ACC112 (cell line): ENCODE results near the gene CAMSAP1.

ENCODE experiments used
- H2AFZ ChIP-seq: fragments of 200-600 bp; sonication (generic); one replicate; pipeline ENCODE4 v1.6.0; 2017; ENCODE audit warnings: antibody characterized with exemption, low read length; ENCODE audit not compliant: unreplicated experiment
- H3K27ac ChIP-seq: fragments of 200-600 bp; sonication (generic); 2 replicates; pipeline ENCODE4 v1.5.1; 2014; ENCODE audit warnings: low read depth, mild to moderate bottlenecking, antibody characterized with exemption, low read length, moderate library complexity
- H3K27me3 ChIP-seq: fragments of 200-600 bp; sonication (generic); 2 replicates; pipeline ENCODE4 v1.6.1; 2014; ENCODE audit warnings: mild to moderate bottlenecking, antibody characterized with exemption, low read length, moderate library complexity, mixed read lengths; ENCODE audit not compliant: insufficient read depth
- H3K36me3 ChIP-seq: fragments of 200-600 bp; sonication (generic); 2 replicates; pipeline ENCODE4 v1.6.1; 2016; ENCODE audit warnings: mild to moderate bottlenecking, antibody characterized with exemption, low read length, moderate library complexity, mixed read lengths; ENCODE audit not compliant: insufficient read depth
- H3K4me1 ChIP-seq: fragments of 200-600 bp; sonication (generic); one replicate; pipeline ENCODE4 v1.6.1; 2016; ENCODE audit warnings: low read length, mixed read lengths; ENCODE audit not compliant: insufficient read depth, unreplicated experiment, control insufficient read depth
- H3K4me3 ChIP-seq: fragments of 200-600 bp; sonication (generic); 2 replicates; pipeline ENCODE4 v1.5.1; 2014; ENCODE audit warnings: mild to moderate bottlenecking, low read depth, low read length
- H3K79me2 ChIP-seq: fragments of 200-600 bp; sonication (generic); one replicate; pipeline ENCODE4 v1.6.0; 2016; ENCODE audit warnings: low read length; ENCODE audit not compliant: control insufficient read depth, unreplicated experiment, insufficient read depth

Gene CAMSAP1

GRCh38 chr9:135789838-135790291 lies 117.5 kb downstream of the CAMSAP1 start:
- Histone ChIP-seq H2AFZ (no peak overlapping the region), H3K4me3 (no peak overlapping the region), H3K36me3 (no peaks in the 10 kb centered on the region), H3K4me1 (no peaks in the 10 kb centered on the region), H3K27me3 (0 out of 2 replicates have a peak, but pooled peaks cover 15% of the 10 kb centered on the region), H3K79me2 (no peaks in the 10 kb centered on the region), H3K27ac (no peak overlapping the region)

- Histone ChIP-seq H3K36me3 (no peaks in the 10 kb centered on the region), H3K79me2 (no peaks in the 10 kb centered on the region), H3K27me3 (0 out of 2 replicates have a peak, but pooled peaks cover 11% of the 10 kb centered on the region), H3K27ac (no peak overlapping the region), H3K4me3 (no peak overlapping the region), H3K4me1 (no peaks in the 10 kb centered on the region), H2AFZ (no peak overlapping the region)
Measured at GRCh38 chr9:135788576-135789300, 118.6 kb downstream of the CAMSAP1 start.

- Histone ChIP-seq H3K4me1 (no peaks in the 10 kb centered on the region), H3K4me3 (no peak overlapping the region), H3K79me2 (no peaks in the 10 kb centered on the region), H2AFZ (no peak overlapping the region), H3K36me3 (no peaks in the 10 kb centered on the region), H3K27ac (no peak overlapping the region), H3K27me3 (0 out of 2 replicates have a peak, but pooled peaks cover 14% of the 10 kb centered on the region)
Measured at GRCh38 chr9:135787776-135788575, 119.4 kb downstream of the CAMSAP1 start.

- Histone ChIP-seq H3K4me3 (no peak overlapping the region), H3K79me2 (no peaks in the 10 kb centered on the region), H3K36me3 (no peaks in the 10 kb centered on the region), H3K27me3 (0 out of 2 replicates have a peak, but pooled peaks cover 14% of the 10 kb centered on the region), H3K4me1 (no peaks in the 10 kb centered on the region), H2AFZ (no peak overlapping the region), H3K27ac (no peak overlapping the region)
Measured at GRCh38 chr9:135787317-135787716, 120.0 kb downstream of the CAMSAP1 start.

GRCh38 chr9:135786146-135786690 lies 121.1 kb downstream of the CAMSAP1 start:
- H3K4me3 ChIP-seq, result no peak overlapping the region
- no peaks in the 10 kb centered on the region for H3K36me3 ChIP-seq
- no peak overlapping the region for H3K27ac ChIP-seq
- no peak overlapping the region for H2AFZ ChIP-seq
- no peaks in the 10 kb centered on the region for H3K79me2 ChIP-seq
- H3K27me3 ChIP-seq, result 0 out of 2 replicates have a peak, but pooled peaks cover 14% of the 10 kb centered on the region
- H3K4me1 ChIP-seq, result no peaks in the 10 kb centered on the region

DNA sequence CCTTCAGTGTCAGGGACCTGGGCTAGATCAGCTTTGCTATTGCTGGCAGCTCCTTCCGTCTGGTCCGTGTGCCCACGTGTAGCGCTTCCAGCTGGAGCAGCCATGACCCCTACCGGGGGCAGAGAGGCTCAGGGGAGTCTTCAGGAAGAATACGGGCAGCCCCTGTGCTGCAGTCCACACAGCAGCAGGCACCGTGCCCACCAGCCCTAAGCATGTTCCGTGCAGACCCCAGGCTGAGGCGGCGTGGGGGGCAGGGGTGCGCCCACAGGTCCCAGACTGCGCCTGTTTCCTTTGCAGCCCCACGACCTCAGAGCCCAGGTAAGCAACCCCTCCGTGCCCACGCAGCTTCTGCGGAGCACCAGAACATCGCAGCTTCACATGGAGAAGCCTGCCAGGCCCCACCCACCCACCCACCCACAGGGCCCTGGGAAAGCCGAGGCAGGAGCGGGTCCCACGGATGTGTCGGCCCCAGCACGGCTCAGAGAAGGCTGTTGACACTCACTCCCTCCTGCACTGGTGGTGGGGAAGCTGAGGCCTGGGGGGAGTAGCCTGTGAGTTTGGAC lies 122.3 kb downstream of the CAMSAP1 start:
- Histone ChIP-seq H2AFZ (no peak overlapping the region), H3K4me1 (no peaks in the 10 kb centered on the region), H3K79me2 (no peaks in the 10 kb centered on the region), H3K36me3 (no peaks in the 10 kb centered on the region), H3K27me3 (0 out of 2 replicates have a peak, but pooled peaks cover 14% of the 10 kb centered on the region), H3K4me3 (no peak overlapping the region), H3K27ac (no peak overlapping the region)

DNA sequence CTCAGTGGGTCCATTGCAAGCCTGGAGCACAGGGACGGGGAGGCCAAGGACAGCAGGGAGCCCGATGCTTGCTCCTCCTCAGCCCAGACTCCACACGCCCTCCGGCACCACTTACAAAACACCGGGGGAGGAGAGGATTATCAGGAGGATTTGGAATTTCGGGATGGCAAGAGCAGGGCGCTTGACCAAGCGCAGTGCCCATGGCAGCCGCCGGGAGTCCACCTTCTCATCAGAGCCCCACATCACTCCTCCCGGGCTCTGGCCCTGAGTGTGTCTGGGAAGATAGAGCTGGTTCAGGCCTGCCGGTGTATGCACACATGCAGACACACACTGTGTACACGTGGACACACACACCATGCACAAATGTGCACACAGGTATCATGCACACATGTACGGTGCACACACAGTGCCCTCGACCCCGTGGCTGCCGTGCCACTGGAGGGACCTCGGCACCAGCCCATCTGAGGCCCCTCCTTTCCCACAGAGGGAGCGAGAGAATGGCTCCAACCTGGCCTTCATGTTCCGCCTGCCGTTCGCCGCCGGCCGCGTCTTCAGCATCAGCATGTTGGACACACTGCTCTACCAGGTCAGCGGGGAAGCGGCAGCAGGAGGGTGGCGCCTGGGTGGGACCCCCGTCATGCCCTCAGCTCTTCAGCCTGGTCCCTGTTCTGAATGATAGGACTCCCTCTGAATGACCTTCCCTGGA lies 123.7 kb downstream of the CAMSAP1 start:
- Histone ChIP-seq H3K79me2 (no peaks in the 10 kb centered on the region), H3K27me3 (0 out of 2 replicates have a peak, but pooled peaks cover 14% of the 10 kb centered on the region), H3K4me3 (no peak overlapping the region), H3K4me1 (no peaks in the 10 kb centered on the region), H3K27ac (no peak overlapping the region), H2AFZ (no peak overlapping the region), H3K36me3 (no peaks in the 10 kb centered on the region)

DNA sequence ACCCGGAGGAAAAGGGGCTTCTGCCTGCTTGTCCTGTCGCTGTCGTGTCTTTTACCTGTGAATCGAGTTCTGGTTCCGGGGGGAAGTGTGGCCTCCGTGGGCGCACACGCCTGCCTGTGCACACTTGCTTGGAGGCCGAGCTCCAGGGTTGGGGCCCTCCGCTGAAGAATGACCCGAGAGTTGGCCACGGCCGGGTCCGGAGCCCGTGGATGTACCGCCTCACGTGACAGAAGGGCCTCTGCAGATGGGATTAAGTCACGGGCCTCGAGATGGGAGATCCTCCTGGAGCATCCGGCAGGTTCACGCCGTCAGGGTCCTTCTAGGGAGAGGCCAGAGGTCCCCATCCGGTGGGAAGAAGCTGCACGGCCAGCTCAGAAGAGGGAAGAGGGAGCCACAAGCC lies 124.4 kb downstream of the CAMSAP1 start:
- no peak overlapping the region for H3K4me3 ChIP-seq
- no peaks in the 10 kb centered on the region for H3K4me1 ChIP-seq
- H3K27ac ChIP-seq, result no peak overlapping the region
- H3K27me3 ChIP-seq, result 0 out of 2 replicates have a peak, but pooled peaks cover 9% of the 10 kb centered on the region
- no peak overlapping the region for H2AFZ ChIP-seq
- H3K79me2 ChIP-seq, result no peaks in the 10 kb centered on the region
- H3K36me3 ChIP-seq, result no peaks in the 10 kb centered on the region

DNA sequence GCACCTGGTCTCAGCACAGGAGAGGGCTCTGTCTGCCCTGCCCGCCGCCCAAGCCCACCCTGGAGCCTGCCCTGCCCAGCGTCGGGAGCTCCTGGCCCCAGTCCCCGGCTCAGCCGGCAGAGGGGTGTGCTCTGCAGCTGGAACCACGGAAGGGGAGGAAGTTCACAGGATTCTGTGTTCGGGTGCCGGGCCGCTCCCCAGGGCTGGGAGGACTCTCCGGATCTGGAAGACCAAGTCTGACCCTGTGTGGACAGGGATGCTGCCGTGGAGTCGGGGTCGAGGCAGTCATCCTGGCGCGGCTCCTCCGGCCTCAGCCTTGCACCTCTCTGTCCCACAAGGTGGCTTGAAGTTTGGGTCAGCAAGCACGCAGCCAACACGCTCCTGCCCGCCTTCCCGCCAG lies 126.7 kb downstream of the CAMSAP1 start:
- no peaks in the 10 kb centered on the region for H3K4me1 ChIP-seq
- no peaks in the 10 kb centered on the region for H3K79me2 ChIP-seq
- H3K27me3 ChIP-seq, result 0 out of 2 replicates have a peak, but pooled peaks cover 3% of the 10 kb centered on the region

GRCh38 chr9:135780086-135780485 lies 127.3 kb downstream of the CAMSAP1 start:
- Histone ChIP-seq H3K36me3 (no peaks in the 10 kb centered on the region), H3K79me2 (no peaks in the 10 kb centered on the region), H3K27ac (no peak overlapping the region), H2AFZ (no peak overlapping the region), H3K4me3 (no peak overlapping the region), H3K27me3 (0 out of 2 replicates have a peak, but pooled peaks cover 3% of the 10 kb centered on the region), H3K4me1 (no peaks in the 10 kb centered on the region)

More for the DNA sequence above, 126.7 kb downstream of the CAMSAP1 start:
- Histone ChIP-seq H3K27ac (no peak overlapping the region), H2AFZ (no peak overlapping the region), H3K36me3 (no peaks in the 10 kb centered on the region), H3K4me3 (no peak overlapping the region)
